K562 (cell line): ENCODE measurements around the gene RPH3AL. TPM values are rescaled to one million over a fixed set of nuclear protein-coding genes. Genes with fewer than 3 reads are reported as not detected.

Experiments
- CTBP1 ChIP-seq: fragments of 450-650 bp; IDR thresholded peaks from 2 replicates; pipeline ENCODE4 v1.6.1; 2016; ENCODE audit warnings: borderline replicate concordance
- ELF4 ChIP-seq: fragments of 450-650 bp; formaldehyde crosslinking; IDR thresholded peaks from 2 replicates; pipeline ENCODE4 v1.4.0; 2022; ENCODE audit warnings: missing genetic modification characterization
- ETV1 ChIP-seq: fragments of 450-650 bp; conservative IDR thresholded peaks from 2 replicates; pipeline ENCODE4 v1.6.1; 2016; ENCODE audit warnings: missing genetic modification characterization, control low read depth, low read depth, missing compliant biosample characterization
- MCM2 ChIP-seq: fragments of 450-650 bp; IDR thresholded peaks from 2 replicates; pipeline ENCODE4 v1.6.1; 2017; ENCODE audit warnings: low read depth, mild to moderate bottlenecking
- PKNOX1 ChIP-seq: fragments of 450-650 bp; IDR thresholded peaks from 2 replicates; pipeline ENCODE4 v1.6.1; 2016
- PRPF4 ChIP-seq: fragments of 200-400 bp; formaldehyde crosslinking; IDR thresholded peaks from one replicate; pipeline ENCODE4 v1.6.1; 2017; ENCODE audit warnings: low read length, low read depth, mild to moderate bottlenecking; ENCODE audit not compliant: insufficient read depth, poor library complexity, severe bottlenecking
- RBM39 ChIP-seq: fragments of 200-400 bp; formaldehyde crosslinking; optimal IDR thresholded peaks from 2 replicates; pipeline ENCODE3; 2018; ENCODE audit warnings: low read depth, low read length
- ZBTB33 ChIP-seq: sonication (generic); formaldehyde crosslinking; IDR thresholded peaks from 2 replicates; pipeline ENCODE4 v1.8.1; 2023; ENCODE audit warnings: mild to moderate bottlenecking, missing genetic modification reagents
- ZFP1 ChIP-seq: fragments of 450-650 bp; formaldehyde crosslinking; IDR thresholded peaks from 2 replicates; pipeline ENCODE4 v1.4.0; 2020; ENCODE audit warnings: mild to moderate bottlenecking, mixed read lengths
- ZNF239 ChIP-seq: fragments of 250-450 bp; sonication (Bioruptor Pico); IDR thresholded peaks from 2 replicates; pipeline ENCODE4 v1.4.0; 2020; ENCODE audit warnings: mild to moderate bottlenecking
- polyA plus RNA-seq, 8 experiments: library from polyadenylated mRNA; depleted of rRNA in 4 of 8; stranded (reverse) in 5 of 8; unstranded in 3 of 8; fragments of >200 nt; fragmentation: Nextera tagmentation in 2 of 8; fragmentation: Illumina TruSeq in 1 of 8; extraction: Ambion mirVana in 2 of 8; extraction: Trizol in 1 of 8; gene quantifications; 2 replicates each; pipeline versions ENCODE4 v1.2.1 to v1.2.3, GENCODE V29; 2011 to 2014; ENCODE audit warnings: inconsistent platforms in 1 of 8, missing spikeins in 1 of 8
- total RNA-seq, 7 experiments: library from RNA; depleted of rRNA in 6 of 7; stranded (reverse); fragments of >200 nt in 6 of 7; fragmentation: Illumina TruSeq in 2 of 7; extraction: Trizol in 2 of 7; gene quantifications; 2 replicates each; pipeline versions ENCODE4 v1.2.1 to v1.2.3, GENCODE V29; 2011 to 2021; ENCODE audit warnings: low replicate concordance in 1 of 7
- TF ChIP-seq, protein P1 (sequence below): fragments of 250-450 bp; sonication (Bioruptor Pico); IDR thresholded peaks from 2 replicates; pipeline ENCODE4 v1.8.0; 2022; ENCODE audit warnings: moderate library complexity, mild to moderate bottlenecking, inconsistent platforms

Gene RPH3AL
- total and polyA plus RNA-seq, 9 of the 15 experiments (the other 6 are each of a cell fraction or from before 2014, with no cell fraction given): 0.18 to 1.7 (median 0.39) TPM

DNA sequence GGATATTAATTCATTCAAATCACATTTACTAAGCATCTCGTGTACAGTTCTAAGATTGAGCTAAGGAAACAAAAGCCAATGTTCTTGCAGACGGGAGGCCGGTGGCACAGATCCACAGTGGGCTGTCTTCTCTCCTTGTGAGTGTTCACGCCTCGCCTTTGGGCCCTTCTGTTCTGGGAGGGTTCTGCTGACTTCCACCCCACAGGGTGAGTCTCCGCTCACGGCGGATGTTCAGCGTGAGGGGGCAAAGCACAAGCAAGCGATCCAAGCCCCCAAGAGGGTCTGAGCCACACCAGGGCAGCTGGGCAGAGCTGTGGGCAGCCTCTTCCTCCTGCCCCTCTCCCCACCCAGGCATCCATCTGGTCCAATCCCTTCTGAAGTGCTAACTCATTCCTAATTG, 86.9 kb downstream of the RPH3AL start (continued):
- no peak for TF ChIP-seq PKNOX1
- TF ChIP-seq, protein P1, sequence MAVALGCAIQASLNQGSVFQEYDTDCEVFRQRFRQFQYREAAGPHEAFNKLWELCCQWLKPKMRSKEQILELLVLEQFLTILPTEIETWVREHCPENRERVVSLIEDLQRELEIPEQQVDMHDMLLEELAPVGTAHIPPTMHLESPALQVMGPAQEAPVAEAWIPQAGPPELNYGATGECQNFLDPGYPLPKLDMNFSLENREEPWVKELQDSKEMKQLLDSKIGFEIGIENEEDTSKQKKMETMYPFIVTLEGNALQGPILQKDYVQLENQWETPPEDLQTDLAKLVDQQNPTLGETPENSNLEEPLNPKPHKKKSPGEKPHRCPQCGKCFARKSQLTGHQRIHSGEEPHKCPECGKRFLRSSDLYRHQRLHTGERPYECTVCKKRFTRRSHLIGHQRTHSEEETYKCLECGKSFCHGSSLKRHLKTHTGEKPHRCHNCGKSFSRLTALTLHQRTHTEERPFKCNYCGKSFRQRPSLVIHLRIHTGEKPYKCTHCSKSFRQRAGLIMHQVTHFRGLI: no peak
- TF ChIP-seq CTBP1: no peak
- no peak for TF ChIP-seq ZNF239
- TF ChIP-seq MCM2: no peak
- no peak for TF ChIP-seq RBM39
- no peak for TF ChIP-seq ZBTB33 (CRISPR knock-in tag)
- no peak for TF ChIP-seq PRPF4
- TF ChIP-seq ETV1: no peak
- no peak for TF ChIP-seq ELF4 (CRISPR knock-in tag)
- TF ChIP-seq ZFP1 (CRISPR knock-in tag): no peak
